ENCODE results near the gene CD209. TPM values are rescaled to one million over a fixed set of nuclear protein-coding genes. Genes with fewer than 3 reads are reported as not detected.
"Not testable (repeated sequence)": the region's sequence is repeated elsewhere in the genome, so short reads cannot be mapped to it uniquely, and the experiment has no call there.

Gene CD209
- polyA plus RNA-seq, result under 1 TPM; 0.22 to 0.27 TPM

GRCh38 chr19:7746903-7747884, at the start of gene CD209:
CD209 (minus strand) TSS chr19:7747534; CDS start chr19:7747511, 23 bp downstream.
- Histone ChIP-seq H3K27me3 (ENCODE audit: control insufficient read depth in 1 of 2, insufficient read depth in 2 of 2, low read length in 2 of 2) (peaks cover 0 to 2% of the 10 kb centered on the region in 2 donors), H3K27ac (ENCODE audit: low read depth in 2 of 2, low read length in 1 of 2) (no peak within 1 kb of the TSS), H3K36me3 (ENCODE audit: control insufficient read depth in 2 of 2, insufficient read depth in 2 of 2, low read length in 1 of 2) (no peaks in the 10 kb centered on the region), H3K4me1 (ENCODE audit: control insufficient read depth in 2 of 2, insufficient read depth in 2 of 2, low read length in 1 of 2) (no peaks in the 10 kb centered on the region), H3K4me3 (ENCODE audit: low read depth in 1 of 2, low read length in 2 of 2) (no peak within 1 kb of the TSS), H3K9me3 (ENCODE audit: control insufficient read depth in 2 of 2, insufficient read depth in 1 of 2, low read depth in 1 of 2, low read length in 1 of 2) (peaks cover 0 to 6% of the 10 kb centered on the region in 2 donors)
- WGBS, 2 donors, result 60% methylated on average over 7 of the region's 7 CpGs

GRCh38 chr19:7795555-7796161, 48.3 kb upstream of the CD209 start:
- Histone ChIP-seq H3K27me3 (ENCODE audit: control insufficient read depth in 1 of 2, insufficient read depth in 2 of 2, low read length in 2 of 2) (no peaks in the 10 kb centered on the region), H3K27ac (ENCODE audit: low read depth in 2 of 2, low read length in 1 of 2) (no peak overlapping the region), H3K4me1 (ENCODE audit: control insufficient read depth in 2 of 2, insufficient read depth in 2 of 2, low read length in 1 of 2) (no peaks in the 10 kb centered on the region), H3K4me3 (ENCODE audit: low read depth in 1 of 2, low read length in 2 of 2) (no peak overlapping the region), H3K36me3 (ENCODE audit: control insufficient read depth in 2 of 2, insufficient read depth in 2 of 2, low read length in 1 of 2) (no peaks in the 10 kb centered on the region), H3K9me3 (ENCODE audit: control insufficient read depth in 2 of 2, insufficient read depth in 1 of 2, low read depth in 1 of 2, low read length in 1 of 2) (no peaks in the 10 kb centered on the region)
- 65 to 66% methylated on average over 8 of the region's 8 CpGs for WGBS, 2 donors

GRCh38 chr19:7793493-7793892, 46.2 kb upstream of the CD209 start:
- H3K27me3 ChIP-seq (ENCODE audit: control insufficient read depth in 1 of 2, insufficient read depth in 2 of 2, low read length in 2 of 2), result peaks cover 0 to 5% of the 10 kb centered on the region in 2 donors
- no peaks in the 10 kb centered on the region for H3K9me3 ChIP-seq (ENCODE audit: control insufficient read depth in 2 of 2, insufficient read depth in 1 of 2, low read depth in 1 of 2, low read length in 1 of 2)
- peaks cover 0 to 4% of the 10 kb centered on the region in 2 donors for H3K4me1 ChIP-seq (ENCODE audit: control insufficient read depth in 2 of 2, insufficient read depth in 2 of 2, low read length in 1 of 2)
- WGBS, 2 donors, result 76 to 81% methylated on average over 3 of the region's 3 CpGs
- no peak overlapping the region for H3K27ac ChIP-seq (ENCODE audit: low read depth in 2 of 2, low read length in 1 of 2)
- no peak overlapping the region for H3K4me3 ChIP-seq (ENCODE audit: low read depth in 1 of 2, low read length in 2 of 2)
- no peaks in the 10 kb centered on the region for H3K36me3 ChIP-seq (ENCODE audit: control insufficient read depth in 2 of 2, insufficient read depth in 2 of 2, low read length in 1 of 2)

- not testable (repeated sequence) for H3K27me3 ChIP-seq (ENCODE audit: control insufficient read depth in 1 of 2, insufficient read depth in 2 of 2, low read length in 2 of 2); H3K27ac ChIP-seq (ENCODE audit: low read depth in 2 of 2, low read length in 1 of 2); H3K4me1 ChIP-seq (ENCODE audit: control insufficient read depth in 2 of 2, insufficient read depth in 2 of 2, low read length in 1 of 2); H3K4me3 ChIP-seq (ENCODE audit: low read depth in 1 of 2, low read length in 2 of 2); H3K36me3 ChIP-seq (ENCODE audit: control insufficient read depth in 2 of 2, insufficient read depth in 2 of 2, low read length in 1 of 2); H3K9me3 ChIP-seq (ENCODE audit: control insufficient read depth in 2 of 2, insufficient read depth in 1 of 2, low read depth in 1 of 2, low read length in 1 of 2)
- 82 to 84% methylated on average over 7 of the region's 7 CpGs for WGBS, 2 donors
These were observed 45.4 kb upstream of the CD209 start for GRCh38 chr19:7792701-7793100.

- no peak overlapping the region for H3K27ac ChIP-seq (ENCODE audit: low read depth in 2 of 2, low read length in 1 of 2)
- H3K9me3 ChIP-seq (ENCODE audit: control insufficient read depth in 2 of 2, insufficient read depth in 1 of 2, low read depth in 1 of 2, low read length in 1 of 2), result no peaks in the 10 kb centered on the region
- H3K36me3 ChIP-seq (ENCODE audit: control insufficient read depth in 2 of 2, insufficient read depth in 2 of 2, low read length in 1 of 2), result no peaks in the 10 kb centered on the region
- peaks cover 0 to 10% of the 10 kb centered on the region in 2 donors for H3K27me3 ChIP-seq (ENCODE audit: control insufficient read depth in 1 of 2, insufficient read depth in 2 of 2, low read length in 2 of 2)
- H3K4me1 ChIP-seq (ENCODE audit: control insufficient read depth in 2 of 2, insufficient read depth in 2 of 2, low read length in 1 of 2), result peaks cover 0 to 4% of the 10 kb centered on the region in 2 donors
- 45 to 52% methylated on average over 7 of the region's 7 CpGs for whole genome bisulfite sequencing, 2 donors
- H3K4me3 ChIP-seq (ENCODE audit: low read depth in 1 of 2, low read length in 2 of 2), result no peak overlapping the region
These were observed 44.9 kb upstream of the CD209 start for GRCh38 chr19:7792281-7792680.

GRCh38 chr19:7790416-7790815, 43.1 kb upstream of the CD209 start:
- H3K9me3 ChIP-seq (ENCODE audit: control insufficient read depth in 2 of 2, insufficient read depth in 1 of 2, low read depth in 1 of 2, low read length in 1 of 2), result no peaks in the 10 kb centered on the region
- H3K27me3 ChIP-seq (ENCODE audit: control insufficient read depth in 1 of 2, insufficient read depth in 2 of 2, low read length in 2 of 2), result peaks cover 0 to 14% of the 10 kb centered on the region in 2 donors
- no peaks in the 10 kb centered on the region for H3K36me3 ChIP-seq (ENCODE audit: control insufficient read depth in 2 of 2, insufficient read depth in 2 of 2, low read length in 1 of 2)
- 83 to 88% methylated on average over 14 of the region's 14 CpGs for WGBS, 2 donors
- no peak overlapping the region for H3K4me3 ChIP-seq (ENCODE audit: low read depth in 1 of 2, low read length in 2 of 2)
- H3K4me1 ChIP-seq (ENCODE audit: control insufficient read depth in 2 of 2, insufficient read depth in 2 of 2, low read length in 1 of 2), result peaks cover 0 to 4% of the 10 kb centered on the region in 2 donors
- no peak overlapping the region for H3K27ac ChIP-seq (ENCODE audit: low read depth in 2 of 2, low read length in 1 of 2)

GRCh38 chr19:7789447-7789846, 42.1 kb upstream of the CD209 start:
- Histone ChIP-seq H3K4me1 (ENCODE audit: control insufficient read depth in 2 of 2, insufficient read depth in 2 of 2, low read length in 1 of 2) (peaks cover 0 to 4% of the 10 kb centered on the region in 2 donors), H3K27me3 (ENCODE audit: control insufficient read depth in 1 of 2, insufficient read depth in 2 of 2, low read length in 2 of 2) (peaks cover 0 to 14% of the 10 kb centered on the region in 2 donors), H3K27ac (ENCODE audit: low read depth in 2 of 2, low read length in 1 of 2) (no peak overlapping the region), H3K9me3 (ENCODE audit: control insufficient read depth in 2 of 2, insufficient read depth in 1 of 2, low read depth in 1 of 2, low read length in 1 of 2) (no peaks in the 10 kb centered on the region), H3K36me3 (ENCODE audit: control insufficient read depth in 2 of 2, insufficient read depth in 2 of 2, low read length in 1 of 2) (no peaks in the 10 kb centered on the region), H3K4me3 (ENCODE audit: low read depth in 1 of 2, low read length in 2 of 2) (no peak overlapping the region)
- 7 to 8% methylated on average over 28 to 31 of the region's 31 CpGs for WGBS, 2 donors

GRCh38 chr19:7788933-7789323, 41.6 kb upstream of the CD209 start:
- H3K4me3 ChIP-seq (ENCODE audit: low read depth in 1 of 2, low read length in 2 of 2), result no peak overlapping the region
- H3K4me1 ChIP-seq (ENCODE audit: control insufficient read depth in 2 of 2, insufficient read depth in 2 of 2, low read length in 1 of 2), result peaks cover 0 to 4% of the 10 kb centered on the region in 2 donors
- no peak overlapping the region for H3K27ac ChIP-seq (ENCODE audit: low read depth in 2 of 2, low read length in 1 of 2)
- H3K27me3 ChIP-seq (ENCODE audit: control insufficient read depth in 1 of 2, insufficient read depth in 2 of 2, low read length in 2 of 2), result peaks cover 0 to 14% of the 10 kb centered on the region in 2 donors
- 0 to 2% methylated on average over 21 to 23 of the region's 23 CpGs for WGBS, 2 donors
- no peaks in the 10 kb centered on the region for H3K36me3 ChIP-seq (ENCODE audit: control insufficient read depth in 2 of 2, insufficient read depth in 2 of 2, low read length in 1 of 2)
- H3K9me3 ChIP-seq (ENCODE audit: control insufficient read depth in 2 of 2, insufficient read depth in 1 of 2, low read depth in 1 of 2, low read length in 1 of 2), result no peaks in the 10 kb centered on the region

- 4% methylated on average over 49 to 67 of the region's 67 CpGs for whole genome bisulfite sequencing, 2 donors
- Histone ChIP-seq H3K27ac (ENCODE audit: low read depth in 2 of 2, low read length in 1 of 2) (no peak overlapping the region), H3K4me3 (ENCODE audit: low read depth in 1 of 2, low read length in 2 of 2) (no peak overlapping the region), H3K4me1 (ENCODE audit: control insufficient read depth in 2 of 2, insufficient read depth in 2 of 2, low read length in 1 of 2) (peaks cover 0 to 4% of the 10 kb centered on the region in 2 donors), H3K36me3 (ENCODE audit: control insufficient read depth in 2 of 2, insufficient read depth in 2 of 2, low read length in 1 of 2) (no peaks in the 10 kb centered on the region), H3K9me3 (ENCODE audit: control insufficient read depth in 2 of 2, insufficient read depth in 1 of 2, low read depth in 1 of 2, low read length in 1 of 2) (no peaks in the 10 kb centered on the region), H3K27me3 (ENCODE audit: control insufficient read depth in 1 of 2, insufficient read depth in 2 of 2, low read length in 2 of 2) (peaks cover 4 to 14% of the 10 kb centered on the region in 2 donors)
These were observed 41.0 kb upstream of the CD209 start for GRCh38 chr19:7788178-7788932.
